ENCODE results near the gene PDIA5.

PDIA5 gene

DNA sequence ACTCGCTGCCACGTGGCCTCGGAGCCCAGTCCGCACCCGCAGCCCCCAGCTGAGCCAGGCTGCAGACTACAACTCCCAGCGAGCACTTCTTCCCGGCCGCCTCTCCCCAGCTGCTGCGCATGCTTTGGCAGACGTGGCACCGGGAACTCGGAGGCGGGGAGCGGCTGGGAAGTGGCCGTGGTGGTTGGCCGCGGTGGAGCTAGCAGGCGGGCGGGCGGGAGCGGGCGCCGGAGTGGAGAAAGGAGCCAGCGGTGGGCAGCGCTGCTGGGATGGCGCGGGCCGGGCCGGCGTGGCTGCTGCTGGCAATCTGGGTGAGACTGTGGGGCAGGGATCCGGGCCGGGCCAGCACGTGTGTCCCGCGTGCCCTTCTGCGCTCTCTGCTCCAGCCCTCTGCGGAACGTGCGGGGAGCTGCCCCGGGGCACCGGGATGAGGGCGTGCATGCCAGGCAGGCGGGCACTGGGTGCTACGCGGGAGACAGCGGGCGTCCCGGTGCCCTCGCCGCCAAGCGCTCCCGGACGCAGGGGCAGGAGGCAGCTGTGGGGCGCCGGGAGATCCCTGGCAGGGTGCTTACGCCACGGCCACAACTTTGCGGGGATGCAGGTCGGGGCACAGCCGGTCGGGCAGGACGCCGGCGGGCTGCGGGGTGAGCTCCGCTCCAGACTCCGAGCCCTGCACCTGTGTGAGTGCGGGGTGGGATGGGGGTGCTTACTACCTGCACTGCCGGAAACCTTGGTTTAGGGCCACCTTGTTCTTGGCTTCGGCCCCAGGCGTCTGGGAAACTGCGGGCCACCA lies at the start of gene PDIA5:
Gene PDIA5 (plus strand): TSS at position 130 of the 793 bp plus-strand sequence. CDS start 140 bp downstream, at position 270.
- peak; percentile 81 for DNase-seq

GRCh38 chr3:123018683-123019082 lies 48.1 kb upstream of the PDIA5 start:
- no peak for DNase-seq

GRCh38 chr3:123019161-123019560 lies 47.7 kb upstream of the PDIA5 start:
- DNase-seq = no peak

GRCh38 chr3:123019591-123019990 lies 47.2 kb upstream of the PDIA5 start:
- DNase-seq = no peak

DNA sequence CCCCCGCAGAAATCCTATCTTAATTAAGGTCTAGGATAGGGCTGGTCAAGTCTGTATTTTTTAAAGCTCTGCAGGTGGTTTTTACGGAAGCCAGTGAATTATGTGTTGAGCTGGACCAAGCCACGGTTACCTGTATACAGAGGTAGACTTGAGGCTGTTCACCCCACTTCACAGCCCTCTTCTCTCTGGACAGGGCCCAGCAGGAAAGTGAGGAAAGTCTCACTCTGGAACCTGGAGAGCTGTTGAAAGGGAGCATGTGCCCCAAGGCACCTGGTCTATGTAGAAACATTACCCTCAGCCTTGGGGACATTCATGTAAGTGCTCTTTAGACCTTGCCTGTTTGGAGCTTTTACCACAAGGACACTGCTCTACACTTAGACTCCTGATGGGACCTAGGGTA lies 46.1 kb upstream of the PDIA5 start:
- no peak for DNase-seq

- DNase-seq = no peak
These were observed 45.4 kb upstream of the PDIA5 start for GRCh38 chr3:123021388-123021787.

DNA sequence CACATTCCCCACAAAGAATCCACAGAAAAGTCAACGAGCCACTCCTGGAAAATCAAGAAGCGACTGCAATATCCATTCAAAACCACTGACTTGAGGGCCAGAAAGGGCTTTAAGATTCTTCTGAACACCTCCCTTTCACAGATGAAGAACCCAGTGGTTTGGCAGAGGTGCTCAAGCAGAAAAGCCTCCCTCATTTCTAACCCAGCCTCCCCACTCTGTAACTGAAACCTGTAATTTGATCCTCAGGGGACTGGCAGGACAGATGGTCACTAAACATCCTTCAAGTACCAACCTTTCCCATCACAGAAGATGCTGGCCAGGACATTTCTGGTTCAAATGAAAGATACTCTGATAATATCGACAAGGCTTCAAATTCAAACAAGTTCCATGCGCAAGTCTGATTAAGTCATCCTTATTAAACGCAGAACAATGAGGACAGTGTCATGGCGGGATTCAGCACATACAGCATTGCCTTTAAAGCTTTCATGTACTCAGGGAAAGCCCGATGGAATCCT lies 44.8 kb upstream of the PDIA5 start:
- no peak for DNase-seq

- no peak for DNase-seq
These were observed 42.8 kb upstream of the PDIA5 start for GRCh38 chr3:123024056-123024455.

GRCh38 chr3:123025642-123026521 lies 40.9 kb upstream of the PDIA5 start:
- no peak for DNase-seq

DNA sequence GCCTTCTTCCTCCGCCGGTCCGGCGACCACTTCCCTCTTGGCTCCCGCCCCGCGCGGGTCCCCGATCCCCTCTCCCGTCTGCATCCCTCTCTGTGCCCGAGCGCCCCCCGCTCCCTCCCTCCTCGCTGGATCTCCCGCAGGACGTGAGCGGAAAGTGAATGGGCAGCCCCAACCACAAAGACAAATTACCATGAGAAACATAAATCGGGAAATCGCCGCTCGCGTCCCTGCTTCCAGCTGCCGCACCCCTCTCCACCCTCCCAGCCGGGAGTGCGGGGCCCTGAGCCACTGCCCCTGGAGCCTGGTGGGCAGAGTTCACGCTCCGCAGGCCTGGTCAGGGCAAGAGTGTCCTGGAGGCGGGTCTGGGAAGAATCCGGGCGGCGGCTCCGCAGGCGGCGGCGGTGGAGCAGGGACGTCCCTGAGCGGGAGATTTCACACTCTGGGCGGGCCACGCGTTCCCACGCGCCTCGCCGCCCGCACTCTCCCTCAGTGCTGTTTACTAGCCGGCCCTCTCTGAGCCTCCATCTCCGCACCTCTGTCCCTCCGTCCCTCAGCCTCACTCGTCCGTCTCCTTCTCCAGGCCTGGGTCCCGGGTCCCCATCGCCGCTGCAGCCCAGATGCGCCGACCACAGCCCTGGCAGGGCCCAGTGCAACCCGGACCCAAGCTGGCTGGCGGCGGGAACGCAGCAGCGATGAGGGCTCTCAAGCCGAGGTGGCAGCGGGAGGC lies 40.1 kb upstream of the PDIA5 start:
- DNase-seq = no peak

GRCh38 chr3:123027292-123028232 lies 39.3 kb upstream of the PDIA5 start, which contains the start of gene SEMA5B:
SEMA5B (minus strand) TSS chr3:123027763; CDS start chr3:122961263, 66,500 bp downstream.
- DNase-seq = no peak

GRCh38 chr3:123028233-123028828 lies 38.5 kb upstream of the PDIA5 start:
- peak; percentile 34 for DNase-seq

DNA sequence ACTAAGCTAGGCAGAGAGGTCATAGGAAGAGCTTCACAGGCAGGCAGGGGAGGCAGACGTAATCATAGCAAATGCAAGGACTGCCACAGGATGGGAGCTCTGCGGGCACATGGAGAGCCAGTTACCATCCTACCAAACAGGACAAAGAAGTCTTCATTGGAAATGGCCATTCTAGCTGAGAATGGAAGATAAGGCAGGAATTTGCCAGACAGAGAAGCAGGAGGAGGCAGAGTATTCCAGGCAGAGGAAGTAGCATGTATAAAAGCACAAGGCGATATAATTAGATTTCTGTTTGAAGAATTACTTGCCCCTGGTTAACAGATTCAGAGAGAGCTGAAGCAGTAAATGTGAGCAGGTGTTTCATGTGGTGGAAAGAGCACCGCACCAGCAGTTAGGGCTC lies 35.8 kb upstream of the PDIA5 start:
- no peak for DNase-seq

DNA sequence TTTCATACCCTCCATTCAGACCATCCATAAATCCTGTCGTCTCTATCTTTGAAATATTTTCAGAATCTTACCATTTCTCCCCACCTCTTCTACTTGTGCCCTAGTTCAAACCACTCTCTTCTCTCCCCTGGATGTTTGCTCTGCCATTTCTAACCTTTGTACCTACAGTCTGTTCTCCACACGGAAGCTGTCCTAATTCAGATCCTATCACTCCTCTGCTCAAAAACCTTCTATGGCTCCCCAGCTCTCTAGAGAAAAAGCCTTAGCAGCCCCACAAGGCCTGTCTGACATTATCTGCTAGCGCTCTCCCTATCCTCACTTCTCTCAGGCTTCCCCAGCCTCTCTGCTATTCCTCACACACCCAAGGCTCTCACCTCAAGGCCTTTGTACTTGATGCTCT lies 34.8 kb upstream of the PDIA5 start:
- no peak for DNase-seq

DNA sequence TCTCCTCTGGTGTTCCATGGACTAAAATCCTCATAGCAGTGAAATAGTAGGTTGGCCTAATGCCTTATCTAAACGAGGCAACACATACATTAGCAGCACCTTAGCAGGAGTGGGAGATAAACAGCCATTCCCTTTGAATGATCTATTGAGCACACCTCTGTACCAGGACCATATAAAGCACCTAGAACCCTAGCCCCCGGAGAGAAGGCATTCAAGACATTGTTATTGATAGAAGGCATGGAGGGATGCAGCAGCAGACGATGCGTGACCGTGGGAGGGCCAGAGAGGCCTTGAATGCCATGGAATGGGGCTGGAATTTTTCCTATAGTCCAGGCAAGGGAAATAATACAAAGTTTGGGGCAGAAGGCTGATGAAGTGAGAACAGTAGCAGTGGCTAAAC lies 32.7 kb upstream of the PDIA5 start:
- DNase-seq = no peak

DNA sequence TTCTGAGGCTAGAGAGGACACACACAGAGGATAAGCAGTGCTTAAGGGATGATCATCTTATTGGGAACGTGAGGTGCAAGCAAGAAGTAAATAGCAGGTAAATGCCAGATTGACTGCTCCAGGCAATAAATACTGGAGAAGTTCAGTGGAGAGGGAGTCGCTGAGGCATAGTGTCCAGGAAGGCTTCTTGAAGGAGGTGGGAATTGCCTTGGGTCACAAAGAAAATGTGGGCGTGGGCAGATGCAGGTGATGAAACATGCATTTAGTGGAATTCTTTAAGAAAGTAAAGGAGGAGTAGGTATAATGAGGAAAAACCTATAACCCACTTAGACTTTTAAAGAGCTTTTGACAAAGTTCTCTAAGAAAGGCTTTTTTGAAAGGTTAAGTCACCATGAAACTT lies 31.8 kb upstream of the PDIA5 start:
- no peak for DNase-seq

- DNase-seq = no peak
These were observed 30.3 kb upstream of the PDIA5 start for GRCh38 chr3:123036352-123037014.

GRCh38 chr3:123037015-123037375 lies 29.8 kb upstream of the PDIA5 start:
- no peak for DNase-seq

GRCh38 chr3:123038751-123039150 lies 28.1 kb upstream of the PDIA5 start:
- DNase-seq = no peak

- peak; percentile 22 for DNase-seq
These were observed 27.6 kb upstream of the PDIA5 start for GRCh38 chr3:123039178-123039577.

DNA sequence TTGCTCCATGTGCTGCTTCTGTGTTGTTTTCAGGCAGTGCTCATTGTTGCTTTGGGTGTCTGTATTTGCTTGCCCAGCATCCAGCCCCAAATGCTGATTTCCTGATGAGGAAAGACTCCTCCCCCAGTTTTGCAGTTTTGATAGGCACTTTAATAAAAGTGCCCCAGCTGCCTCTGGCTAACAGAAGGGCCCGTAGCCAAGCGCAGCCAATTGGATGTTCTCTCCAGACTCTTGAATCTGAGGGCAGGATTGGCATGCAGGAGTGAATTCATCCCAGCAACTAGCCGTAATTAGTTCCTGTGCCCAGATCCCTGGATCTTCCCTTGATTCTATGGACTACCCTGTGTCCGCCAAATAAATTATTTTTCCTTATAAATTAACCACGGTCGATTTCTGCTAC lies 24.4 kb upstream of the PDIA5 start:
- peak; percentile 25 for DNase-seq
